AG09319 (cell line): ENCODE measurements around the gene METTL23.
A peak's percentile ranks its signal among the peaks of the same experiment; 100 is the strongest.

Experiments
- DNase-seq: peaks from one replicate; pipeline ENCODE4 v3.0.0-alpha.2; 2010; ENCODE audit warnings: low read depth; ENCODE audit errors: extremely low read depth
- CTCF ChIP-seq: IDR thresholded peaks from 2 replicates; pipeline ENCODE4 v1.5.1; 2011; ENCODE audit warnings: low read depth, mild to moderate bottlenecking, inconsistent platforms, low read length, moderate library complexity

Gene METTL23

GRCh38 chr17:76734080-76734840 is 7.6 kb downstream of the METTL23 start:
- DNase-seq = no peak
- TF ChIP-seq CTCF = no peak

- DNase-seq = no peak
- TF ChIP-seq CTCF = no peak
Observed at GRCh38 chr17:76735006-76735405, 8.4 kb downstream of the METTL23 start.

- TF ChIP-seq CTCF = no peak
Observed at GRCh38 chr17:76735586-76736348, 9.1 kb downstream of the METTL23 start.

GRCh38 chr17:76736349-76737081 is 9.9 kb downstream of the METTL23 start:
- peak; percentile 39 for DNase-seq
- peak; percentile 15 for TF ChIP-seq CTCF

More at GRCh38 chr17:76735586-76736348, 9.1 kb downstream of the METTL23 start:
- no peak for DNase-seq

GRCh38 chr17:76737082-76737675 is 10.5 kb downstream of the METTL23 start, which contains the start of gene SRSF2:
Gene SRSF2, minus strand, starts transcription at chr17:76737331. Its CDS starts 171 bp downstream, at chr17:76737160.
- no peak for TF ChIP-seq CTCF
- DNase-seq = peak; percentile 97

- no peak for TF ChIP-seq CTCF
- DNase-seq = peak; percentile 84
Observed at GRCh38 chr17:76737676-76738467, 11.2 kb downstream of the METTL23 start, which contains the start of gene MFSD11. Gene MFSD11, plus strand, starts transcription at chr17:76738119. Its CDS starts 234 bp downstream, at chr17:76738353.
